Ovary (tissue), 9 donors: ENCODE data around the gene RPS24. TPM values are rescaled to one million over a fixed set of nuclear protein-coding genes. Genes with fewer than 3 reads are reported as not detected.
"Not testable (repeated sequence)": the region's sequence is repeated elsewhere in the genome, so short reads cannot be mapped to it uniquely, and the experiment has no call there.

ENCODE experiments used
- DNase-seq, 5 donors: peaks; one replicate each; pipeline ENCODE4 v3.0.0-alpha.2; 2019 to 2020
- H3K27ac ChIP-seq, 2 donors: fragments of 200-600 bp; one replicate each; pipeline versions ENCODE4 v1.5.1 to v1.8.0; 2019 to 2022
- H3K27me3 ChIP-seq: fragments of 200-600 bp; one replicate; pipeline ENCODE4 v1.8.0; 2022
- H3K36me3 ChIP-seq: fragments of 200-600 bp; sonication (generic); one replicate; pipeline ENCODE4 v1.5.1; 2019
- H3K4me1 ChIP-seq: one replicate; pipeline ENCODE4 v1.8.1; 2013; ENCODE audit warnings: mild to moderate bottlenecking, moderate library complexity; ENCODE audit not compliant: insufficient read depth
- H3K4me3 ChIP-seq: fragments of 200-600 bp; sonication (generic); one replicate; pipeline ENCODE4 v1.5.1; 2017
- H3K9me3 ChIP-seq, 2 donors: fragments of 200-600 bp in 1 of 2; sonication (generic) in 1 of 2; one replicate each; pipeline versions ENCODE4 v1.5.1 to v1.8.1; 2013 to 2019; ENCODE audit warnings: mild to moderate bottlenecking in 1 of 2, moderate library complexity in 1 of 2
- EP300 ChIP-seq: sonication (generic); formaldehyde crosslinking; IDR thresholded peaks from one replicate; pipeline ENCODE4 v1.6.1; 2017; ENCODE audit warnings: antibody characterized with exemption
- POLR2A ChIP-seq: fragments of 450-650 bp; IDR thresholded peaks from one replicate; pipeline ENCODE4 v1.6.1; 2017; ENCODE audit warnings: antibody characterized with exemption, mild to moderate bottlenecking, moderate library complexity
- WGBS, 3 donors: extraction: QIAGEN DNeasy Blood & Tissue Kit in 1 of 3; methylation state at CpG; one replicate each; pipeline versions ENCODE4 v1.1.5 to v1.1.7; 2013 to 2017; 5-methylcytosine and 5-hydroxymethylcytosine counted together
- intact Hi-C, 4 donors: fragments of 100-400 bp; cut with DNase I; formaldehyde crosslinking; loops; one replicate each; pipeline versions ENCODE4 v1.11.0 to v1.15.1; 2022 to 2023
- polyA plus RNA-seq, 2 donors: library from polyadenylated mRNA; stranded (reverse); fragments of 200-250 nt in 1 of 2; fragments of 350-450 nt in 1 of 2; fragmentation: Illumina TruSeq in 1 of 2; extraction: RNeasy Lipid Tissue Mini Kit (QIAGEN cat#74804) in 1 of 2; gene quantifications; one replicate each; pipeline ENCODE4 v1.2.3, GENCODE V29; 2013 to 2014
- total RNA-seq, 7 donors: library from RNA; depleted of rRNA in 2 of 7; stranded (reverse); fragments of >200 nt in 2 of 7; fragmentation: NEBNext Ultra II Directional in 3 of 7; extraction: Animal tissue kit (Norgen Biotek cat#: 25700) in 3 of 7; gene quantifications; one replicate each; pipeline versions ENCODE4 v1.1.0 to v1.2.4, GENCODE V29; 2016 to 2023
- TF ChIP-seq, protein P1 (sequence below), 3 donors: fragments of 450-650 bp in 2 of 3; fragments of 200-600 bp in 1 of 3; IDR thresholded peaks; one replicate each; pipeline versions ENCODE4 v1.5.1 to v1.8.0; 2016 to 2022; ENCODE audit warnings: antibody characterized with exemption in 3 of 3, mild to moderate bottlenecking in 1 of 3
- donor health status: DM: no; HTN: no; CAD: no; lungs with moderate emphysema.
- donor health status: DM: no; HTN: no; CAD: no.
- donor health status: Bipolar disorder and iron deficiency.
- donor health status: DM: yes; HTN: yes; CAD: no.
- donor health status: DM: no; HTN: no; CAD: no.
- donor health status: DM: yes; HTN: yes; CAD: no.

The RPS24 gene
- total and polyA plus RNA-seq, 9 donors: 2,773 to 9,785 (median 4,074) TPM

DNA sequence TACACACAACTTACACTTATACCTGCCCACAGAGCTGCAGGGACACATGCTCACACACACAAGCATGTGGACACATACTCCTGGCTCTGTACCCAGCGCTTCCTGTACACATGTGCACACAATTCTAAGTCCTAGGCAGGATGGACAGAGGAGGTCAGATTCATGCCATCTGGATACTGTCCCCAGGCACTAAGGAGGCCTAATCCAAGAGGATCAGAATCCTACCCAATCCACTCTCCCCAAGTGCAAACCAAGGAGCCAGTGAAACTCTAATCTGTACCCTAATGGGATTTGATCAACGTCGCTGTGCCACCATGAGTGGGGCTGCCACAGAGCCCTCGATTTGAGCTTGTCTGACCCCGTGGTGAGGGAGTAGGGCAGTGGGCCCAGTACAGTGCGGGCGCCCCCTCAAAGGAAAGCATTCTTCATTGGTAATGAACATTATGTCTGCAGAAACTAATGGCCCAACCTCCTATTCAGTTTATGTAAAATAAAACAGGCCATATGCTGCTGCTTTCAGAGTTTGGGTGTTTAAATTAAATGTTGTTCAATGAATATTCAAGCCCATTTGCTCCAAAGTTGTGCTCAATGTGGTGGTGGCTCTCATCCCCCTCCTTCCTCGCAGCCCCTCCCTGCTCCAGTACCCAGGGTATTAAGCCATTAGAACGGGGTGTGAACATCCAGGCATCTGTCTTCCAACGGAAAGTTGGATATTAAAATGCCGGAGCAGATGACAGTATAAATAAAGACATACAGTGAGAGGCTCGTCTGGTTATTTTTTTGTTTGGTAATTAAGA is 26.4 kb downstream of the RPS24 start:
- Histone ChIP-seq H3K36me3 (no peaks in the 10 kb centered on the region), H3K27me3 (no peaks in the 10 kb centered on the region), H3K4me3 (no peak overlapping the region), H3K27ac (no peak overlapping the region), H3K9me3 (no peaks in the 10 kb centered on the region), H3K4me1 (no peaks in the 10 kb centered on the region)
- WGBS, 3 donors: 87 to 90% (median 88%) methylated on average over 12 of the region's 12 CpGs
- intact Hi-C loops: loop anchor here in 2 of 4 donors (10.0 kb wide), 2 partner anchors 225 to 1145 kb away; no protein-coding TSS in a partner anchor
- peak in 1 of 5 donors; percentile 1 for DNase-seq
- TF ChIP-seq, protein P1, sequence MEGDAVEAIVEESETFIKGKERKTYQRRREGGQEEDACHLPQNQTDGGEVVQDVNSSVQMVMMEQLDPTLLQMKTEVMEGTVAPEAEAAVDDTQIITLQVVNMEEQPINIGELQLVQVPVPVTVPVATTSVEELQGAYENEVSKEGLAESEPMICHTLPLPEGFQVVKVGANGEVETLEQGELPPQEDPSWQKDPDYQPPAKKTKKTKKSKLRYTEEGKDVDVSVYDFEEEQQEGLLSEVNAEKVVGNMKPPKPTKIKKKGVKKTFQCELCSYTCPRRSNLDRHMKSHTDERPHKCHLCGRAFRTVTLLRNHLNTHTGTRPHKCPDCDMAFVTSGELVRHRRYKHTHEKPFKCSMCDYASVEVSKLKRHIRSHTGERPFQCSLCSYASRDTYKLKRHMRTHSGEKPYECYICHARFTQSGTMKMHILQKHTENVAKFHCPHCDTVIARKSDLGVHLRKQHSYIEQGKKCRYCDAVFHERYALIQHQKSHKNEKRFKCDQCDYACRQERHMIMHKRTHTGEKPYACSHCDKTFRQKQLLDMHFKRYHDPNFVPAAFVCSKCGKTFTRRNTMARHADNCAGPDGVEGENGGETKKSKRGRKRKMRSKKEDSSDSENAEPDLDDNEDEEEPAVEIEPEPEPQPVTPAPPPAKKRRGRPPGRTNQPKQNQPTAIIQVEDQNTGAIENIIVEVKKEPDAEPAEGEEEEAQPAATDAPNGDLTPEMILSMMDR (IDR thresholded peaks at IDR 0.05): no peak
- TF ChIP-seq EP300: no peak
- no peak for TF ChIP-seq POLR2A

DNA sequence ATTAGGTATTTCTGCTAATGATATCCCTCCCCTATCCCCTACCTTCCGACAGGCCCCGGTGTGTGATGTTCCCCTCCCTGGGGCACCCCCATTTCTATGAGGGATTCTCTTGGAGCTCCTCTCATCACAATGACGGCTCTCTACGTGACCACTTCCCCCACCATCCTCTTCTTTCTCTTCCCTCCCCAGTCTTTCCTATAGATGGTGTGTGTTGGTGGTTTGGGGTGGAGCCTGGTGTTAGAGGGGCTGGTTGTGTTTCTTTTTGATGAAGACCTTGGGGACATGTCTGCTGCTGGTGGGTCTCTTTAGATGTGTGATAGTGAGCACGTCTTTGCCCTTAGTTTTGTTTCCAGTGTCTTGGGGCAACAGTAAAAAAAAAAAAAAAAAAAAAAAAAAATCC is 28.6 kb downstream of the RPS24 start:
- H3K27me3 ChIP-seq: no peaks in the 10 kb centered on the region
- H3K36me3 ChIP-seq: no peaks in the 10 kb centered on the region
- 71 to 95% (median 88%) methylated on average over 5 of the region's 5 CpGs for WGBS, 3 donors
- no peaks in the 10 kb centered on the region for H3K9me3 ChIP-seq
- no peaks in the 10 kb centered on the region for H3K4me1 ChIP-seq
- intact Hi-C loops: loop anchor here in 2 of 4 donors (10.0 kb wide), 2 partner anchors 223 to 1143 kb away; no protein-coding TSS in a partner anchor
- no peak for TF ChIP-seq POLR2A
- no peak for DNase-seq
- no peak overlapping the region for H3K27ac ChIP-seq
- H3K4me3 ChIP-seq: no peak overlapping the region

DNA sequence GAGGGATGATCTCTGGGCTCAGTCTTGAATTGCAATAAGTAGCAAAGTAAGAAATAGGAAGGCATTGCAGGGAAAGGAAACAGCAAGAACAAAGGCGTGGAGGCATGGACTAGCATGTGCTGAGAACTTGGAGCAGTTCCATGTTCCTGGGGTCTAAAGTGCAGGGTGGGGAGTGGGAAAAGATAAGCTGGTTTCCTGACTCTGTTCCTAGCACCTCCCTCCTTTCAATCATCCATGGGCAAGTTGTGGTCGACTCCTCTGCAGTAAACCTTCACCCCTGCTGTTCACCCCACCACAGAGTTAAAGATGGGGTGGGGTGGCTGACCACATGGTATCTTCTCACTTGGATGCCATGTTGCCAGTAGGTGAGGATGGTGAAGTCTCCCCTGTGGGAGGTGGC is 29.6 kb downstream of the RPS24 start:
- no peaks in the 10 kb centered on the region for H3K4me1 ChIP-seq
- H3K4me3 ChIP-seq: no peak overlapping the region
- WGBS, 3 donors: 66 to 76% (median 68%) methylated on average over 2 of the region's 2 CpGs
- no peaks in the 10 kb centered on the region for H3K27me3 ChIP-seq
- intact Hi-C loops: loop anchor here in 2 of 4 donors (10.0 kb wide), 2 partner anchors 222 to 1142 kb away; no protein-coding TSS in a partner anchor
- no peak overlapping the region for H3K27ac ChIP-seq
- no peak for DNase-seq
- no peaks in the 10 kb centered on the region for H3K9me3 ChIP-seq
- H3K36me3 ChIP-seq: no peaks in the 10 kb centered on the region
- TF ChIP-seq, protein P1 (IDR thresholded peaks at IDR 0.05): no peak
- no peak for TF ChIP-seq EP300
- no peak for TF ChIP-seq POLR2A

DNA sequence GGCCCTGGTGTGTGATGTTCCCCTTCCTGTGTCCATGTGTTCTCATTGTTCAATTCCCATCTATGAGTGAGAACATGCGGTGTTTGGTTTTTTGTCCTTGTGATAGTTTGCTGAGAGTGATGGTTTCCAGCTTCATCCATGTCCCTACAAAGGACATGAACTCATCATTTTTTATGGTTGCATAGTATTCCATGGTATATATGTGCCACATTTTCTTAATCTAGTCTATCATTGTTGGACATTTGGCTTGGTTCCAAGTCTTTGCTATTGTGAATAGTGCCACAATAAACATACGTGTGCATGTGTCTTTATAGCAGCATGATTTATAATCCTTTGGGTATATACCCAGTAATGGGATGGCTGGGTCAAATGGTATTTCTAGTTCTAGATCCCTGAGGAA is 31.3 kb downstream of the RPS24 start:
- H3K27me3 ChIP-seq, H3K9me3 ChIP-seq, H3K4me1 ChIP-seq, H3K4me3 ChIP-seq, DNase-seq, H3K27ac ChIP-seq, H3K36me3 ChIP-seq: not testable (repeated sequence)
- WGBS, 3 donors: 71% methylated on average over 2 of the region's 2 CpGs; no CpG with 5 or more reads in 2 of the 3 donors
- intact Hi-C loops: loop anchor here in 2 of 4 donors (10.0 kb wide), 2 partner anchors 220 to 1140 kb away; no protein-coding TSS in a partner anchor

DNA sequence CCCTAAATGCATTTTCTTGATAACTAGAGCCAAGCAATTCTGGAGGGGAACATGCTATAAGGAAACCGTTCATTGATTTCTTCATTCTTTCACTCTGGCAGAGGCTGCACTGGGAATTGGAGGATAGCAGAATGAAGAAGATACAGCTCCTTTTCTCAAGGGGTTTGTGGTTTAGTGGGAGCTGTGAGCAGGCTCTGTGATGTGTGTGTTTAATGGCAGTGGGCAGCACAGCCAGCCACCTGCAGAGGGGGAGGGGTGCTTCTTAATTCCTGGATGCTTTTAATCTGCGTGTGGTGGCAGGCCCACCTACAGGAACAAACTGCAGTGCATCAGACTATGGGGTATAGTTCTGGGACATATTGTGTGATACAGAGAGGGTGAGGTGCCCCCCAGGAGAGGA is 31.9 kb downstream of the RPS24 start:
- no peak overlapping the region for H3K27ac ChIP-seq
- intact Hi-C loops: loop anchor here in 2 of 4 donors (10.0 kb wide), 2 partner anchors 219 to 1139 kb away; no protein-coding TSS in a partner anchor
- TF ChIP-seq POLR2A: no peak
- TF ChIP-seq, protein P1 (IDR thresholded peaks at IDR 0.05): no peak
- TF ChIP-seq EP300: no peak
- no peaks in the 10 kb centered on the region for H3K9me3 ChIP-seq
- no peaks in the 10 kb centered on the region for H3K36me3 ChIP-seq
- H3K4me3 ChIP-seq: no peak overlapping the region
- H3K27me3 ChIP-seq: no peaks in the 10 kb centered on the region
- DNase-seq: no peak
- H3K4me1 ChIP-seq: no peaks in the 10 kb centered on the region
- 82 to 88% (median 82%) methylated on average over 2 of the region's 2 CpGs for WGBS, 3 donors
